GM10248 (cell line): Measurements from ENCODE around the gene KCNQ4.

Experiments
- CTCF ChIA-PET: fragments of 300-600 bp; sonication (Branson Sonifier 250); formaldehyde crosslinking; extraction: SDS; loops from one replicate; lab custom pipeline; 2021; ENCODE audit warnings: antibody characterized with exemption; lab: Yijun Ruan, JAX
- POLR2A ChIA-PET: fragments of 350-650 bp; sonication (Branson Sonifier 250); formaldehyde crosslinking; extraction: SDS; loops from one replicate; lab custom pipeline; 2020; ENCODE audit warnings: antibody characterized with exemption; lab: Yijun Ruan, JAX
- DNase-seq: peaks from one replicate; pipeline ENCODE4 v3.0.0; 2012; ENCODE audit errors: extremely low spot score
- CTCF ChIP-seq: IDR thresholded peaks from 2 replicates; pipeline ENCODE4 v1.5.1; 2012; ENCODE audit warnings: mild to moderate bottlenecking, low read depth; ENCODE audit errors: extremely low read depth, missing control alignments, control extremely low read depth

KCNQ4 gene

GRCh38 chr1:40823983-40824382 lies 40.4 kb downstream of the KCNQ4 start:
- DNase-seq = no peak
- CTCF ChIA-PET = no interaction called here
- no peak for TF ChIP-seq CTCF
- POLR2A ChIA-PET = no interaction called here

- ChIA-PET CTCF (interaction anchor here (1.1 to 1.4 kb wide), 2 partner anchors 16 to 17 kb away, joined by 3 read pairs; no protein-coding TSS in a partner anchor), POLR2A (no interaction called here)
- no peak for TF ChIP-seq CTCF
- DNase-seq = no peak
Observed at GRCh38 chr1:40824591-40825434, 41.2 kb downstream of the KCNQ4 start.

DNA sequence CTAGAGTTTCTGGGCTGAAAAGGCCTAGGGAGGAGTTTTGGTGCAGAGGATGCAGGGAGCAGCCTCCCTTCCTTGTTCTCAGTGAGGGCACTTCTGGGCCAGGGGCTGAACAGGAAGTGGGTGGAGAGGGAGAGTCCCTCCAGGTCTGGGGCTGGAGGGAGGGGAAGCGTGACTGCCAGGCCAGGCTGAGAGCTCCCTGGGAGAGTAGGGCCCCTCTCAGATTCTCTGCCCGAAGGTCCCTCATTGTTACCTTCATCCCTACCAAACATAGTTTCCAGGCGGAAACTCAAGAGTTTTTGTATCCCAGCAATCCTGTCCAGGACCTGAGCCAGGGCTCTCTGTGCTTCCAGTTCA lies 41.8 kb downstream of the KCNQ4 start:
- peak; percentile 61 for DNase-seq
- ChIA-PET POLR2A (no interaction called here), CTCF (interaction anchor here (1.1 to 1.4 kb wide), 2 partner anchors 16 to 17 kb away, joined by 3 read pairs; no protein-coding TSS in a partner anchor)
- no peak for TF ChIP-seq CTCF

- DNase-seq = no peak
- ChIA-PET CTCF (interaction anchor here (1.1 to 2.3 kb wide), 4 partner anchors 15 to 52 kb away, joined by 3 to 7 read pairs (median 4); no protein-coding TSS in a partner anchor), POLR2A (no interaction called here)
- no peak for TF ChIP-seq CTCF
Observed at GRCh38 chr1:40825996-40826395, 42.4 kb downstream of the KCNQ4 start.

GRCh38 chr1:40829631-40830245 lies 46.2 kb downstream of the KCNQ4 start:
- no peak for TF ChIP-seq CTCF
- CTCF ChIA-PET = no interaction called here
- DNase-seq = no peak
- POLR2A ChIA-PET = no interaction called here

DNA sequence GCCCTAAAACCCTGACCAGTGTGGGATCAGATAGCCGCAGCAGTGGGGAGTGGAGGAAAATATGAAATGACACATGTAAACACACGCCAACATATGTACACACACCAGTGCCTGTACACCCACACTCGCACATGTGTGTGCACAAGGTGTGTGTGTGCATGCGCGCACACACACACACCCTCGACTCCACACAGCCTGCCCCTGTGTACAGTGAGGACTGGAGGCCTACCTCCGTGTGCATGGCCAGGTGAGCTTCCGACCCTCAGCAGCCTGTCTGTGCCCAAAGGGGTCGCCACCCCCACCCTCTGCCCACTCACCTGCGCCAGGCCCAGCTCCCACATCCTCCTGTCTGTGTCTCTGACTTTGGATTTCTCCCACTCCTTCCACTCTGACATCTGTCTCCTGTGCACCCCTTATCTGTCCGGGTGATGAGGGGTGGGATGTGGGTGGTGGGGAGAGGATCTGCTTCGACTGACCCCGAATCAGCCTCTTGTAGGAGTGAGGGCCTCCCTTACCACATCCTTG lies 46.9 kb downstream of the KCNQ4 start:
- ChIA-PET POLR2A (no interaction called here), CTCF (interaction anchor here (1.0 to 4.4 kb wide), 2 partner anchors 56 to 122 kb away, joined by 3 to 15 read pairs; no protein-coding TSS in a partner anchor)
- TF ChIP-seq CTCF = no peak
- no peak for DNase-seq
